Epithelial cell of proximal tubule (primary cell): Measurements from ENCODE around the gene PPP1R13B. TPM values are rescaled to one million over a fixed set of nuclear protein-coding genes. Genes with fewer than 3 reads are reported as not detected.

ENCODE experiments used
- DNase-seq: peaks from one replicate; pipeline ENCODE4 v3.0.0-alpha.2; 2011; ENCODE audit warnings: low read depth
- H3K4me3 ChIP-seq: 2 replicates; pipeline ENCODE4 v1.5.1; 2011; ENCODE audit warnings: low read depth, mild to moderate bottlenecking, low read length
- CTCF ChIP-seq: conservative IDR thresholded peaks from 2 replicates; pipeline ENCODE4 v1.5.1; 2012; ENCODE audit warnings: low read depth, mild to moderate bottlenecking, low read length
- total RNA-seq: library from RNA; depleted of rRNA; stranded (reverse); fragments of >200 nt; gene quantifications from 2 replicates; pipeline ENCODE4 v1.2.3, GENCODE V29; 2015

The PPP1R13B gene
- total RNA-seq, 1 donor from 2014 or later = 11.1 TPM

- TF ChIP-seq CTCF = no peak
Observed at GRCh38 chr14:103885509-103885932, 38.1 kb upstream of the PPP1R13B start.

GRCh38 chr14:103884854-103885253 lies 37.5 kb upstream of the PPP1R13B start:
- H3K4me3 ChIP-seq = no peak overlapping the region
- TF ChIP-seq CTCF = no peak
- no peak for DNase-seq

More at GRCh38 chr14:103885509-103885932, 38.1 kb upstream of the PPP1R13B start:
- H3K4me3 ChIP-seq = no peak overlapping the region
- DNase-seq = no peak

GRCh38 chr14:103883263-103883523 lies 35.8 kb upstream of the PPP1R13B start:
- no peak overlapping the region for H3K4me3 ChIP-seq
- no peak for TF ChIP-seq CTCF
- DNase-seq = no peak

- H3K4me3 ChIP-seq = no peak overlapping the region
- DNase-seq = no peak
- no peak for TF ChIP-seq CTCF
Observed at GRCh38 chr14:103882503-103883262, 35.3 kb upstream of the PPP1R13B start.

GRCh38 chr14:103881268-103882201 lies 34.2 kb upstream of the PPP1R13B start:
- H3K4me3 ChIP-seq = no peak overlapping the region
- no peak for DNase-seq
- no peak for TF ChIP-seq CTCF

GRCh38 chr14:103880348-103881267 lies 33.2 kb upstream of the PPP1R13B start:
- peak overlapping the region; percentile 49 for H3K4me3 ChIP-seq
- no peak for TF ChIP-seq CTCF
- no peak for DNase-seq
